ENCODE results near the gene FBRS.
"Not testable (repeated sequence)": the region's sequence is repeated elsewhere in the genome, so short reads cannot be mapped to it uniquely, and the experiment has no call there.

FBRS gene

GRCh38 chr16:30657866-30658730 lies at the start of gene FBRS:
Gene FBRS (plus strand): TSS chr16:30658431. CDS start chr16:30659519, 1,088 bp downstream.
- peak; percentile 100 for DNase-seq

- DNase-seq: peak; percentile 38
Measured at GRCh38 chr16:30609002-30609925, 49.0 kb upstream of the FBRS start.

GRCh38 chr16:30609926-30610839 lies 48.0 kb upstream of the FBRS start, which contains the start of gene ZNF689:
Gene ZNF689 (minus strand): TSS chr16:30610389. CDS start chr16:30610041, 348 bp downstream.
- DNase-seq: peak; percentile 97

GRCh38 chr16:30615358-30616091 lies 42.7 kb upstream of the FBRS start:
- peak; percentile 28 for DNase-seq

- DNase-seq: no peak
Measured at GRCh38 chr16:30619202-30619601, 39.0 kb upstream of the FBRS start.

- DNase-seq: no peak
Measured at GRCh38 chr16:30619638-30620037, 38.6 kb upstream of the FBRS start.

- no peak for DNase-seq
Measured at GRCh38 chr16:30620169-30620568, 38.1 kb upstream of the FBRS start.

- peak; percentile 41 for DNase-seq
Measured at GRCh38 chr16:30621765-30622164, 36.5 kb upstream of the FBRS start.

- DNase-seq: no peak
Measured at GRCh38 chr16:30622455-30623032, 35.7 kb upstream of the FBRS start.

GRCh38 chr16:30623536-30624283 lies 34.5 kb upstream of the FBRS start:
- peak; percentile 6 for DNase-seq

GRCh38 chr16:30626236-30626635 lies 32.0 kb upstream of the FBRS start:
- no peak for DNase-seq

- peak; percentile 73 for DNase-seq
Measured at GRCh38 chr16:30628628-30629540, 29.3 kb upstream of the FBRS start.

- DNase-seq: not testable (repeated sequence)
Measured at GRCh38 chr16:30632454-30632853, 25.8 kb upstream of the FBRS start.

GRCh38 chr16:30633526-30633925 lies 24.7 kb upstream of the FBRS start:
- no peak for DNase-seq

- DNase-seq: no peak
Measured at GRCh38 chr16:30636599-30636998, 21.6 kb upstream of the FBRS start.

- DNase-seq: not testable (repeated sequence)
Measured at GRCh38 chr16:30637139-30637538, 21.1 kb upstream of the FBRS start.

- DNase-seq: peak; percentile 65
Measured at GRCh38 chr16:30637944-30638343, 20.3 kb upstream of the FBRS start.

- no peak for DNase-seq
Measured at GRCh38 chr16:30641378-30641982, 16.8 kb upstream of the FBRS start.

- no peak for DNase-seq
Measured at GRCh38 chr16:30644334-30644830, 13.8 kb upstream of the FBRS start.

Measured in EL (cell line).